Gastroesophageal sphincter (tissue), 3 donors: ENCODE results near the gene EMP1.

Experiments used
- POLR2A ChIP-seq, 2 donors: fragments of 450-650 bp; IDR thresholded peaks; one replicate each; pipeline ENCODE4 v1.6.1; 2017; ENCODE audit warnings: antibody characterized with exemption in 2 of 2, mild to moderate bottlenecking in 2 of 2, moderate library complexity in 1 of 2
- POLR2AphosphoS5 ChIP-seq: sonication (generic); formaldehyde crosslinking; IDR thresholded peaks from one replicate; pipeline ENCODE4 v1.6.1; 2017; ENCODE audit warnings: antibody characterized with exemption
- TF ChIP-seq, protein P1 (sequence below), 4 experiments: fragments of 200-600 bp in 2 of 4; fragments of 450-650 bp in 2 of 4; sonication (generic) in 1 of 4; IDR thresholded peaks; one replicate each; pipeline ENCODE4 v1.5.1; 2017 to 2019; ENCODE audit warnings: antibody characterized with exemption in 4 of 4, mild to moderate bottlenecking in 2 of 4, moderate library complexity in 2 of 4

DNA sequence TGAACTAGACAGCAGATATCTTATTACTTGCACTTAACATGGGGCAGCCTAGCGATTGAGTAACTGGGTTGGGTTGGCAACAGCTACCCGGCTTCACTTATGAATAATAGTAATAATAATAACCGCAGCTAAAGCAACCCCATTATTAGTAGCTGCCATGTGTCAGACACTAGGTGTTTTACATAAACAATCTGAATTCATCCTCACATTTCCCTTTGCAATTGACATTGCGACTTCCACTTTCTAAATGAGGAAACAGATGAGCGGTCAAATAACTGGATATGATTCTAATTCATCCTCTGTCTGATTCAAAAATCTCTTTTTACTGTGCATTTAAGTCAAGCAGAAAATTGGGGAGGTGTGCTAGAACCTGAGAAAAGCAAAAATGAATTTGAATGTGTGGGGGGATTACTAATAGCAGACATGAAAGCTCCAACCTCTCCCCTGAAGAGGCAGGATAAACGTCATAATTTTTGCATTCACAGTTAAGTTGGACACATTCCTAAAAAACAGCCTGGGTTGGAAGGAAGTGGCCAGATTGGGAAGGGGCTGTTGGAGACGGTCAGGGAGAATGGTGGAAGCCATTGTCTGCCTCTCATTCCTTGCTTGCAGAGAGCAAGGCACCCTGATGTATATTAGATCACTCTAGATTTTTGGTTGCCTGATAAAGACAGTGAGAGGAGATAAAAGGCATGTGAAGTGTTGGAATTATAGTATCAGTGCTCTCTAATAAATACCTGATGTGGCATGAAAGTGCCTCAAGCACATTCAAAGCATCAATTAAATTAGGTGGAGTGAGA, 13.1 kb downstream of the EMP1 start:
- TF ChIP-seq, protein P1, sequence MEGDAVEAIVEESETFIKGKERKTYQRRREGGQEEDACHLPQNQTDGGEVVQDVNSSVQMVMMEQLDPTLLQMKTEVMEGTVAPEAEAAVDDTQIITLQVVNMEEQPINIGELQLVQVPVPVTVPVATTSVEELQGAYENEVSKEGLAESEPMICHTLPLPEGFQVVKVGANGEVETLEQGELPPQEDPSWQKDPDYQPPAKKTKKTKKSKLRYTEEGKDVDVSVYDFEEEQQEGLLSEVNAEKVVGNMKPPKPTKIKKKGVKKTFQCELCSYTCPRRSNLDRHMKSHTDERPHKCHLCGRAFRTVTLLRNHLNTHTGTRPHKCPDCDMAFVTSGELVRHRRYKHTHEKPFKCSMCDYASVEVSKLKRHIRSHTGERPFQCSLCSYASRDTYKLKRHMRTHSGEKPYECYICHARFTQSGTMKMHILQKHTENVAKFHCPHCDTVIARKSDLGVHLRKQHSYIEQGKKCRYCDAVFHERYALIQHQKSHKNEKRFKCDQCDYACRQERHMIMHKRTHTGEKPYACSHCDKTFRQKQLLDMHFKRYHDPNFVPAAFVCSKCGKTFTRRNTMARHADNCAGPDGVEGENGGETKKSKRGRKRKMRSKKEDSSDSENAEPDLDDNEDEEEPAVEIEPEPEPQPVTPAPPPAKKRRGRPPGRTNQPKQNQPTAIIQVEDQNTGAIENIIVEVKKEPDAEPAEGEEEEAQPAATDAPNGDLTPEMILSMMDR (IDR thresholded peaks at IDR 0.05) = no peak
- TF ChIP-seq POLR2A (IDR thresholded peaks at IDR 0.05) (no peak), POLR2AphosphoS5 (no peak)
